ENCODE results near the gene PTBP1.

Gene PTBP1

DNA sequence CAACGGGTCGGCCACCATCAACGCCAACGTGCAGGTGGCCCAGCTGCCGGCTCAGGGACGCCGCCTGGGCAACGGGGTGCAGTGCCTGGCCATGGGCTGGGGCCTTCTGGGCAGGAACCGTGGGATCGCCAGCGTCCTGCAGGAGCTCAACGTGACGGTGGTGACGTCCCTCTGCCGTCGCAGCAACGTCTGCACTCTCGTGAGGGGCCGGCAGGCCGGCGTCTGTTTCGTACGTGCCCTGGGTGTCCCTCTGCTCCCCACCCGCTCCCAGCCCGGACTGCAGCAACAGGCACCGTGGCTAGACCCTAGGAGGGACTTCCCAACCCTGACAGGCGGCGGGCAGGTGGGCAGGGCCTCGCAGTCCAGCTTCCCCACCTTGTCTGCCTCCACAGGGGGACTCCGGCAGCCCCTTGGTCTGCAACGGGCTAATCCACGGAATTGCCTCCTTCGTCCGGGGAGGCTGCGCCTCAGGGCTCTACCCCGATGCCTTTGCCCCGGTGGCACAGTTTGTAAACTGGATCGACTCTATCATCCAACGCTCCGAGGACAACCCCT is 58.4 kb downstream of the PTBP1 start:
- H3K4me1 ChIP-seq (ENCODE audit: low read length) = no peaks in the 10 kb centered on the region
- H3K4me3 ChIP-seq (ENCODE audit: low read length) = no peak overlapping the region
- no peaks in the 10 kb centered on the region for H3K36me3 ChIP-seq (replicated peaks; ENCODE audit: insufficient read depth, low read length)
- no peaks in the 10 kb centered on the region for H3K9me2 ChIP-seq (replicated peaks; ENCODE audit: insufficient read depth, low read length)
- no peaks in the 10 kb centered on the region for H3F3A ChIP-seq (ENCODE audit: insufficient read depth, low read length)
- H2AFZ ChIP-seq (ENCODE audit: low read length) = no peak overlapping the region
- no peak overlapping the region for H3K27ac ChIP-seq (ENCODE audit: low read length)
- H4K20me1 ChIP-seq (ENCODE audit: insufficient read depth, low read length) = no peaks in the 10 kb centered on the region
- no peak for TF ChIP-seq CTCF (IDR thresholded peaks at IDR 0.05; ENCODE audit: low read length)
- no peak overlapping the region for H3K4me2 ChIP-seq (ENCODE audit: low read depth, low read length)
- no peak for DNase-seq
- H3K27me3 ChIP-seq (replicated peaks; ENCODE audit: insufficient read depth, low read length) = peaks cover 70% of the 10 kb centered on the region
- H3K9ac ChIP-seq (ENCODE audit: low read length) = no peak overlapping the region
- H3K9me3 ChIP-seq (replicated peaks; ENCODE audit: insufficient read depth, low read length) = no peaks in the 10 kb centered on the region
- H3K79me2 ChIP-seq (ENCODE audit: low read length) = no peaks in the 10 kb centered on the region

DNA sequence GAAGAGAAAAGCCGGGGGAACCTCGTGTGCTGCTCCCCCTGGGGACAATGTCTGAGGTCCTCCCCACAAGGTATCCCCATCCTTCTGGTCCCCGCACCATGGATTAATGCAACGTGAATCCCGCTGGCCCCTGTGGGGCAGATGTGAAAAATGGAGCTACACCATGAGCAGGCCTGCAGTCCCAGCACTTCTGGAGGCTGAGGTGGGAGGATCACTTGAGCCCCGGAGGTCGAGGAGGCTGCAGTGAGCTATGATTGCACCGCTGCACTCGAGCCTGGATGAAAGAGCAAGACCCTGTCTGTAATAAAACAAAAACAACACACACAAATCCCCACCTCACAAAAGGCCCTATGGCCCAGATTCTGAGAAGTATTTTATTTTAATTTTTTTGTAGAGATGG is 61.0 kb downstream of the PTBP1 start:
- Histone ChIP-seq H3K9ac (ENCODE audit: low read length) (no peak overlapping the region), H4K20me1 (ENCODE audit: insufficient read depth, low read length) (no peaks in the 10 kb centered on the region), H2AFZ (ENCODE audit: low read length) (no peak overlapping the region), H3F3A (ENCODE audit: insufficient read depth, low read length) (no peaks in the 10 kb centered on the region), H3K4me2 (ENCODE audit: low read depth, low read length) (no peak overlapping the region), H3K9me3 (replicated peaks; ENCODE audit: insufficient read depth, low read length) (no peaks in the 10 kb centered on the region), H3K4me3 (ENCODE audit: low read length) (no peak overlapping the region), H3K27ac (ENCODE audit: low read length) (no peak overlapping the region), H3K9me2 (replicated peaks; ENCODE audit: insufficient read depth, low read length) (no peaks in the 10 kb centered on the region), H3K36me3 (replicated peaks; ENCODE audit: insufficient read depth, low read length) (no peaks in the 10 kb centered on the region), H3K27me3 (replicated peaks; ENCODE audit: insufficient read depth, low read length) (peaks cover 50% of the 10 kb centered on the region), H3K4me1 (ENCODE audit: low read length) (peaks cover 5% of the 10 kb centered on the region), H3K79me2 (ENCODE audit: low read length) (no peaks in the 10 kb centered on the region)
- no peak for DNase-seq
- no peak for TF ChIP-seq CTCF (IDR thresholded peaks at IDR 0.05; ENCODE audit: low read length)
- no peak for TF ChIP-seq EZH2phosphoT487 (IDR thresholded peaks at IDR 0.05; ENCODE audit: low read length)
- TF ChIP-seq EZH2 (optimal IDR thresholded peaks at IDR 0.05; ENCODE audit: low read depth, low read length) = no peak

DNA sequence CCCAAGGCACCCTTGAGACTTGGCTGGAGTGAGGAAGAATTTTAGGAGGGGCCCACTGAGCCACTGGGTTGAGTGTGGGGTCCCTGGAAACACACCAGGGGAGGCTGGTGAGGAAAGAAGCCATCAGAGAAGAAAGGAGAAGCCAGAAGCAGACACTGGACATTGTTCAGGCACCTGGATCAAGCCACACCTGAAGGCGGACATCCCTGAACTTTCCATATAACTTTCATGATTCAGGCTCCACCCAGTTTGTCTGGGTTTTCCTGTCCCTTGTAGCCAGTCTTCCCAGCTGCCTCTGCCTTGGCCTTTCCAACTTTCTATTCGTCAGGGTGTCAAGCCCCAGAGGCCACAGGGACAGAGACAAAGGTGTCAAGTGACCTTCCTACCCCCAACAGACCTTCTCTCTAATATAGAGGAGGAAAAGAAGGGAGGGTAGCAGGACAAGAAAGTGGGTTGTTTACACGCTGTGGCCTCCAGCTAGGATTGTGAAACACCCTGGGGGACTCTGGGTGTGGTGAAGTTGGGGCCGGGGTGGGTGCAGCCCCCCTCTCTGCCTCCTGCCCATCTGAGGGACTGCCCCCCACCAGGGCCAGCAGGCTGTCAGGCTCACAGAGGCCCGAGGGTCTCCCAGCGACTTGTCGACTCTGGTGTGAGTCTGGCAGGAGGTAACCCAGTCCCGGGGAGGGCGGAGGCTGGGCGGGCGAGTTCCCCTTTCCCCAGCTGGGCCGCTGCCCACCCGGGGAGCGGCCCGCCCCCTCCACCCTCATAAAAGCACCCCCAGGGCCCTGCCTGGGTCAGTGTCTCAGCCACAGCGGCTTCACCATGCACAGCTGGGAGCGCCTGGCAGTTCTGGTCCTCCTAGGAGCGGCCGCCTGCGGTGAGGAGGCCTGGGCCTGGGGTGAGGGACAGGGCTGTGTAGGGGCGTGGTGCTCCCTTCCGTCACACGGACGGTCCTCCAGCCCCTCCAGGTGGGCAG is 61.9 kb downstream of the PTBP1 start, which contains the start of gene CFD:
Gene CFD, plus strand, starts transcription at position 797 of the 976 bp plus-strand sequence. Its CDS starts 26 bp downstream, at position 823.
- H3K9me2 ChIP-seq (replicated peaks; ENCODE audit: insufficient read depth, low read length) = no peaks in the 10 kb centered on the region
- H3K27me3 ChIP-seq (replicated peaks; ENCODE audit: insufficient read depth, low read length) = peaks cover 45% of the 10 kb centered on the region
- H3K4me2 ChIP-seq (ENCODE audit: low read depth, low read length) = peak within 1 kb of the TSS; percentile 82; the same call in 1 of the 2 replicates
- peaks cover 5% of the 10 kb centered on the region for H3K4me1 ChIP-seq (ENCODE audit: low read length)
- 0 out of 2 replicates have a peak within 1 kb of the TSS, but pooled peaks have one; percentile 58 for H3K4me3 ChIP-seq (ENCODE audit: low read length)
- H3K79me2 ChIP-seq (ENCODE audit: low read length) = no peaks in the 10 kb centered on the region
- DNase-seq = no peak
- H3K27ac ChIP-seq (ENCODE audit: low read length) = no peak within 1 kb of the TSS
- no peak within 1 kb of the TSS for H2AFZ ChIP-seq (ENCODE audit: low read length)
- H4K20me1 ChIP-seq (ENCODE audit: insufficient read depth, low read length) = 0 out of 2 replicates have a peak, but pooled peaks cover 2% of the 10 kb centered on the region
- H3K36me3 ChIP-seq (replicated peaks; ENCODE audit: insufficient read depth, low read length) = no peaks in the 10 kb centered on the region
- no peak within 1 kb of the TSS for H3K9ac ChIP-seq (ENCODE audit: low read length)
- TF ChIP-seq CTCF (IDR thresholded peaks at IDR 0.05; ENCODE audit: low read length) (no peak), EZH2 (optimal IDR thresholded peaks at IDR 0.05; ENCODE audit: low read depth, low read length) (no peak), EZH2phosphoT487 (IDR thresholded peaks at IDR 0.05; ENCODE audit: low read length) (no peak)
- H3K9me3 ChIP-seq (replicated peaks; ENCODE audit: insufficient read depth, low read length) = no peaks in the 10 kb centered on the region
- H3F3A ChIP-seq (ENCODE audit: insufficient read depth, low read length) = peaks cover 1% of the 10 kb centered on the region; the same call in 1 of the 2 replicates

Data from MM.1S (cell line).